Esophagus (tissue), 2 donors: ENCODE measurements around the gene TSC22D2. TPM values are rescaled to one million over a fixed set of nuclear protein-coding genes. Genes with fewer than 3 reads are reported as not detected.

ENCODE experiments used
- H3K27ac ChIP-seq, 2 donors: one replicate each; pipeline ENCODE4 v1.5.1; 2013; ENCODE audit warnings: low read depth in 2 of 2, mild to moderate bottlenecking in 2 of 2, inconsistent platforms in 1 of 2, low read length in 1 of 2, moderate library complexity in 1 of 2
- H3K27me3 ChIP-seq, 2 donors: one replicate each; pipeline ENCODE4 v1.6.1; 2013; ENCODE audit warnings: low read length in 2 of 2, control low read depth in 1 of 2, mild to moderate bottlenecking in 1 of 2; ENCODE audit not compliant: insufficient read depth in 2 of 2, control insufficient read depth in 1 of 2
- H3K36me3 ChIP-seq, 2 donors: one replicate each; pipeline ENCODE4 v1.6.1; 2013; ENCODE audit warnings: low read length in 1 of 2; ENCODE audit not compliant: control insufficient read depth in 2 of 2, insufficient read depth in 2 of 2
- H3K4me1 ChIP-seq, 2 donors: one replicate each; pipeline ENCODE4 v1.6.1; 2013; ENCODE audit warnings: low read length in 1 of 2; ENCODE audit not compliant: control insufficient read depth in 2 of 2, insufficient read depth in 2 of 2
- H3K4me3 ChIP-seq, 2 donors: one replicate each; pipeline ENCODE4 v1.5.1; 2013; ENCODE audit warnings: low read length in 2 of 2, mild to moderate bottlenecking in 2 of 2, low read depth in 1 of 2, moderate library complexity in 1 of 2
- H3K9me3 ChIP-seq, 2 donors: one replicate each; pipeline ENCODE4 v1.6.1; 2013; ENCODE audit warnings: mild to moderate bottlenecking in 2 of 2, low read depth in 1 of 2, low read length in 1 of 2, moderate library complexity in 1 of 2; ENCODE audit not compliant: control insufficient read depth in 2 of 2, insufficient read depth in 1 of 2
- WGBS, 2 donors: extraction: QIAGEN DNeasy Blood & Tissue Kit; methylation state at CpG; one replicate each; pipeline ENCODE4 v1.1.7; 2013; 5-methylcytosine and 5-hydroxymethylcytosine counted together
- polyA plus RNA-seq, 2 donors: library from polyadenylated mRNA; stranded (reverse); fragments of 200-250 nt; gene quantifications; one replicate each; pipeline ENCODE4 v1.2.3, GENCODE V29; 2013
- donor health status: healthy with polysubstance abuse.
- donor health status: Bipolar disorder and iron deficiency.

TSC22D2 gene
- polyA plus RNA-seq, 2 donors = 10.3 to 27.5 TPM

GRCh38 chr3:150371741-150372254 is 36.3 kb upstream of the TSC22D2 start:
- peaks cover 0 to 3% of the 10 kb centered on the region in 2 donors for H3K4me1 ChIP-seq

DNA sequence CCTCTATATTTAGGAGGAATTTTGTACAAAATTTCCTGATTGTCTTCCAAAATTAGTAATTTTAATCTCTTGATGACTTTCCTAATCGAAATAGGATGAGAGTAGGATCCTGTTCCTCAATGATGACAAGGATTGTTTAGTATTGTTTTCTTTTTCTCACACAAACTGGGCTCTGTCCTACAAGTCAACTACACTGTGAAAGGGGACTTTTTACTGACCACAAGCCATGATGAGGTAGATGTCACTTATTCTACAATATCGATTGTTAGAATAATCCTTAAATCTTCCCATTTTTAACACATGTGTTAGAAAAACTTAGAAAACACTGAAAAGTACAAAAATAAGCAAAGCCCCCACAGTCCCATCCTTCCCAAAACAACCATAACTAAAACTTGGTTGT is 35.8 kb upstream of the TSC22D2 start:
- Histone ChIP-seq H3K27me3 (no peaks in the 10 kb centered on the region), H3K4me3 (no peak overlapping the region), H3K27ac (no peak overlapping the region), H3K36me3 (no peaks in the 10 kb centered on the region), H3K9me3 (no peaks in the 10 kb centered on the region), H3K4me1 (peaks cover 0 to 3% of the 10 kb centered on the region in 2 donors)
- 59 to 76% methylated on average over 2 of the region's 2 CpGs for WGBS, 2 donors

More at GRCh38 chr3:150371741-150372254, 36.3 kb upstream of the TSC22D2 start:
- 17 to 20% methylated on average over 6 of the region's 6 CpGs for WGBS, 2 donors
- H3K36me3 ChIP-seq = no peaks in the 10 kb centered on the region
- peak overlapping the region; percentile 55 to 79 for H3K27ac ChIP-seq
- no peak overlapping the region for H3K4me3 ChIP-seq
- no peaks in the 10 kb centered on the region for H3K27me3 ChIP-seq
- no peaks in the 10 kb centered on the region for H3K9me3 ChIP-seq

DNA sequence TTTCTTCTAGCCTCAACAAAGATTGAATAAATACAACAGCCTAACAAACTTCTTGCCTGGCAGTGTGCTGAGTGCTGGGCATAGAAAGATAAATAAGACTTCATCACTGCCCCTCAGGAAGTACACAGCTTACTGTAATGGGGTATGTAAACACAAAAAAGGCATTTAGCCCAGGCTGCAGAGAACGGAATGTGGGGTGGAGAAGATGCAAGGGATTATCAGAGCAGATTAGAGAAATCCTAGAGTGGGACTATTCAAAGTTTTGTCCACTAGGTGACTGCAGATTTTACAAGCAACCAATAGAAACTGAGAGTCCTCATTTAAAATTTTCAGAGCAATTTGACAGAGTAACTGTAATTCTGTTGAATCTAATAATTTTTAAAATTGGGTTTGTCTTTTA is 35.4 kb upstream of the TSC22D2 start:
- no peaks in the 10 kb centered on the region for H3K9me3 ChIP-seq
- no peaks in the 10 kb centered on the region for H3K27me3 ChIP-seq
- WGBS, 2 donors = 32 to 46% methylated on average over 1 of the region's 1 CpG
- H3K27ac ChIP-seq = no peak overlapping the region
- no peak overlapping the region for H3K4me3 ChIP-seq
- H3K4me1 ChIP-seq = peaks cover 0 to 3% of the 10 kb centered on the region in 2 donors
- H3K36me3 ChIP-seq = no peaks in the 10 kb centered on the region

DNA sequence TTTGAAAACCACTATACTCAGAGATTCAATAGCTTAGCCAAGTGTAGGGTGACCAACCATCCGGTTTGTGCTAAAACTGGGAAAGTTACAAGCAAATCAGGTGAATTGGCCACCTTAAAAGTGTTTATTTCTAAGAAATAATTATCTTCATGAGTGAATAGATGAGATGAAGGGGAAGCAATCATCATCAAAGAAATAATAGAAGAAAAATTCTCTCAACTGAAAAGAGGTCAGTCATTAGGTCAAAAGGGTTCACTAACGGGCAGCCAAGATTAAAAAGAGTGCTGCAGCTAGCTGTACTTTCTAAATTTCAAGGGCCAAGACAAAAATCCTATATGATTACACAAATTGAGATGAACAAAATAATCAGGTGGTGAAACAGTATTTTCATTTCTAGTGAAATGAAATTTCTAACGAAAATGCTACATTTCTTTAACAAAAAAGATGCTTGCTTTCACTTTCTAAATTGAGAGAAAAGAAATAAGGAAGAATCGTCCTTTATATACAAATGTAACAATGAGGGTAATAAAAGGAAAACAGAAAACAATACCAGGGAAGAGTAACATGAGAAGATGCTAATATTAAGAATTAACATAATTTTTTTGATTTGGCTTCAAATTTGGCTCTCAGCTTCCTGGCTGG is 34.7 kb upstream of the TSC22D2 start:
- peaks cover 0 to 3% of the 10 kb centered on the region in 2 donors for H3K4me1 ChIP-seq
- no peaks in the 10 kb centered on the region for H3K27me3 ChIP-seq
- H3K27ac ChIP-seq = no peak overlapping the region
- no peaks in the 10 kb centered on the region for H3K36me3 ChIP-seq
- no peaks in the 10 kb centered on the region for H3K9me3 ChIP-seq
- H3K4me3 ChIP-seq = no peak overlapping the region
- WGBS, 2 donors = 78 to 81% methylated on average over 4 of the region's 4 CpGs

- peaks cover 0 to 3% of the 10 kb centered on the region in 2 donors for H3K4me1 ChIP-seq
- H3K27me3 ChIP-seq = no peaks in the 10 kb centered on the region
- no peaks in the 10 kb centered on the region for H3K36me3 ChIP-seq
- H3K27ac ChIP-seq = no peak overlapping the region
- no peak overlapping the region for H3K4me3 ChIP-seq
- no peaks in the 10 kb centered on the region for H3K9me3 ChIP-seq
These were observed 33.1 kb upstream of the TSC22D2 start for GRCh38 chr3:150374975-150375374.

DNA sequence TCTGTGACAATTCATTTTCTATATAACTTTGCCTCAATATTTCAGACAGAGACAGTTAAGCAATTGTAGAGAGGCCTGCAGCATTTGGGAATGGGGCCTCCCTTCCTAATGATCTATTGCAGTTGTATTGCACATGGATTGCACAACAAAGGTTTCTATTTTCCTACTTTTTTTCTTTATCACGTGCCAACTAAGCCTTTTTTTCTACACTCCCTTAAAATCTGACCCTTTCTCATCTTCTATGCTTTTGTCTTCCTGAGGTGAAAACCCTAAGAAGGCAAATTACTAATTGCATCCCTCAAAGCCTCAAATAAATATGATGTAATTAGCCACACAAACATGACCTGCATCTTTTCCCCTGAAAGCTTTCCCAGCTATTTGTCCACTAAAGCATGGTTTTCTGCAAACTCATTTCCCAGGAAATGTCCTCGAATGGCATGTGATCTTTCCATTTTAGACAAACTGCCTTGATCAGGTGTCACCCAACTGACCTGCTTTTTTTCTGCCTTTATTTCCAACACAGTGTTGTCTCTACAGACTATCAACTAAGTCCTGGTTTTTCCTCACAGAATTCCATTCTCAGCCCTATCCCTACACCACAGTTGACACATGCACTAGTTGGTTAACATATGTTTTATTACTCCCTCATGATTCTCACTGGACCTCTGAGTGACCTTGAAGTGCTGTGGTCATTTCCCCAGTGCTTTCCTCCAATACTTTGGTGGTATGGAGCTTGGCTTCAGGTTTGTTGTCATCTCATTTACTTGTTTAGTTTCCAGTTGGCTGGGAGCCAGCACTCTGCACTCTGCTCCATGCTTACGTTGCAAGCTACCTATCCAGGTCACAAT is 31.9 kb upstream of the TSC22D2 start:
- no peaks in the 10 kb centered on the region for H3K4me1 ChIP-seq
- 50 to 56% methylated on average over 3 of the region's 3 CpGs for WGBS, 2 donors
- peak overlapping the region in 1 of 2 donors; percentile 7 for H3K27ac ChIP-seq
- no peak overlapping the region for H3K4me3 ChIP-seq
- H3K9me3 ChIP-seq = no peaks in the 10 kb centered on the region
- no peaks in the 10 kb centered on the region for H3K27me3 ChIP-seq
- H3K36me3 ChIP-seq = no peaks in the 10 kb centered on the region

- Histone ChIP-seq H3K4me1 (no peaks in the 10 kb centered on the region), H3K27me3 (no peaks in the 10 kb centered on the region), H3K27ac (no peak overlapping the region), H3K36me3 (no peaks in the 10 kb centered on the region), H3K9me3 (no peaks in the 10 kb centered on the region), H3K4me3 (no peak overlapping the region)
- WGBS, 2 donors = 67 to 71% methylated on average over 1 of the region's 1 CpG
These were observed 30.3 kb upstream of the TSC22D2 start for GRCh38 chr3:150377601-150378300.

GRCh38 chr3:150378301-150378748 is 29.8 kb upstream of the TSC22D2 start:
- Histone ChIP-seq H3K36me3 (no peaks in the 10 kb centered on the region), H3K9me3 (no peaks in the 10 kb centered on the region), H3K27ac (no peak overlapping the region), H3K4me1 (no peaks in the 10 kb centered on the region), H3K27me3 (no peaks in the 10 kb centered on the region), H3K4me3 (no peak overlapping the region)
- WGBS, 2 donors = 91 to 95% methylated on average over 6 of the region's 6 CpGs

GRCh38 chr3:150379469-150379868 is 28.6 kb upstream of the TSC22D2 start:
- Histone ChIP-seq H3K9me3 (no peaks in the 10 kb centered on the region), H3K27me3 (no peaks in the 10 kb centered on the region), H3K4me1 (no peaks in the 10 kb centered on the region), H3K36me3 (no peaks in the 10 kb centered on the region), H3K4me3 (no peak overlapping the region), H3K27ac (no peak overlapping the region)
- WGBS, 2 donors = 96 to 100% methylated on average over 1 of the region's 1 CpG
